Islet precursor cell (in vitro differentiated cells): ENCODE measurements around the gene PPP1R14C.

ENCODE experiments used
- DNase-seq: peaks from one replicate; pipeline ENCODE4 v3.0.0-alpha.2; 2018

The PPP1R14C gene

DNA sequence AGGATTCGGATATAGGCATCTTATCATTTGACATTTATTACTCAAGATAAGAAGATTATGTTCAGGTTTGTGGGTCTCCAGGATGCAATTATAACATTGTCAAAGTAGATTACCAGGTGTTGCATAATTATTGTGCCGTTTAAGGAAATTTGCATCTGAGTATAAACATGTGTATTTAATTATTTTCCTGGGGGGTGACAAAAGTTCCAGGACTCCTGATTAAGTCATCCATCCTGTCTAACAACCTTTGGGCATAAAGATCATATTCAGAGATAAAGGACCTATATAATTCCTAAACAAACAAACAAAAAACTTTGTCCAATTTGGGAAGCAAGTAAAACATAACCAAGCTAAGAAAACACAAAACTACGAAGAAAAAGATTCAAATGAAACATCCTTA lies 3.3 kb upstream of the PPP1R14C start:
- no peak for DNase-seq

- DNase-seq = no peak
These were observed 2.4 kb upstream of the PPP1R14C start for GRCh38 chr6:150140236-150140969.

DNA sequence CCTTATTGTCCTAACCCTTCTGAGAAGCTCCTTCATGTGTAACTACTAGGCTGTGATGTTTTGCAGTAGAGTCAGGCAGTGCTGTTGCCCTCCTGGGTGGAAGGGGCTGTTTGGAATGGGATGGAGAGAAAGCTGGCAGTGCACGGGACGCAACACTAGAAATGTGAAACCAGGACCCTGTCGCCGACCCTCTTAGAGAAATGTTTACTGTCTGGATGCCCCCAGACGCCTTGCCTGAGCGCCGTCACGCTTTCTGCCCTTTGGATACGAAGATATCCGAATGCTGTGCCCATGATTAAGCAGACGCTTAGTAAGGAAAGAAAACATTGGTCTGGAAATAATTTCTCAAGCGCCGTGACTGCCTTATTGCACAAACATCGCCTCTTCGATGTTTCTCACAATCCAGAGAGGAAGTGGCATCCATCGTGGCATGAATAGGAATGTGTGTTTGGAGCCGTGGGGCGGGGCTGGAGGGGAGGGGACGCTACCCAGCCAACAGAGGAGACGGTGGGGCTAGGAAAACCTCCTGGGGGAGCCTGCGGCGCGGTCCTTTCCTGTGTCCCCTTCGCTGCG lies 661 bp upstream of the PPP1R14C start:
- DNase-seq = no peak

DNA sequence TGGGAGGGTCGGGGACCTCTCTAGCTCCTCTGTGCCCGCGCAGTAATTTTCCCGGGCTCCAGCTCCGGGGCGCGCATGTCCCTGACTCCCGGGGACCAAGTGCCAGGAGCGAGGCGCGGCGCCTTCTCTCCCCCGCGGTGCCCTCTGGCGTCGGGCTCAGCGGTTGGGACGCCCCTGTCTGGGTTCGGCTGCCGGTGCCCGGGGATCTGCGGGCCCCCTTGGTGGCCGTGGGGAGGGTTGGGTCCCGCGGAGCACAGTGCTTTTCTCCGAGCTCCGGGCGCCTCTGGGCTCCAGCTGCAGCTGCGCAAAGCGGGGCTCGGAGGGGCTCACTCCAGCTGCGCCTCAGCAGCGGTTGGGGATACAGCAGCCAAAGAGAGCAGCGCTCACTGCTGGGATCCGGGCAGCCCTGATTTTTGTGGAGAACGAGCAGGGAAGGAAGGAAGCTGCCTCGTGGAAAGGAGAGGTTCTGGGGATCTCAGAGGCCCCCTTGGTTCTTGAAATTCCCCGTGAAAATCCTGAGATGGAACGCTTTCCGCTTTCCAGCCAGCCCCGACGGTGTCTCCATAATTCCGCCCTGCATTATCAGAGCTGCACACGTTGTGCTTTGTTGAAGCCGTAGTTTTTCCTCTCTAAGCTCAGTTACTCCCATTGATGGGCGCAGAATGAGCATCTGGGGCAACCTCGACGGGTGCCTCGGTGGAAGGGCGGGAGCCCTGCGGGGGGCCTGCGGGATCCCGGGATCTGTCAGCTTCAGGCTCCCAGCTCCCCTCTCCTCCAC lies 861 bp downstream of the PPP1R14C start:
- DNase-seq = no peak

GRCh38 chr6:150144294-150144868 lies 1.5 kb downstream of the PPP1R14C start:
- DNase-seq = no peak

GRCh38 chr6:150145427-150145826 lies 2.6 kb downstream of the PPP1R14C start:
- no peak for DNase-seq

- no peak for DNase-seq
These were observed 3.0 kb downstream of the PPP1R14C start for GRCh38 chr6:150145830-150146229.

DNA sequence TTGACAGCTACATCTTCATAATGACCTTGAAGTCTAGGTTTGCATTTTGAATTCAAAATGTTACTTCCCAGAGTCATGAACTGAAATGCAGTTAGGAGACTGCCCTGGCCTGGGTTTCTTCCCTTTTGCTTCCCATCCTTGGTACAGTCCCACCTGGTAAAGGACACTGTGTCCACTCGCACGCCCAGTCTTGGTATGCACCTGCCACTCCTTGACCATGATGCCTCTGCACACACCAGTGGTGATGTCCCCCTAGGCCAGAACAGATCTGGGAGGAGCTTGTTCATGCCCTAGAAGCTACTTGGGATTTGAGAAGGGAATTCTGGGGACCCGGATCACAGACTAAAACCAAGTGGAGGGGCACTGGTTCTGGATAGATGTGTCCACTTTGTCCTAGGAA lies 3.6 kb downstream of the PPP1R14C start:
- DNase-seq = no peak

DNA sequence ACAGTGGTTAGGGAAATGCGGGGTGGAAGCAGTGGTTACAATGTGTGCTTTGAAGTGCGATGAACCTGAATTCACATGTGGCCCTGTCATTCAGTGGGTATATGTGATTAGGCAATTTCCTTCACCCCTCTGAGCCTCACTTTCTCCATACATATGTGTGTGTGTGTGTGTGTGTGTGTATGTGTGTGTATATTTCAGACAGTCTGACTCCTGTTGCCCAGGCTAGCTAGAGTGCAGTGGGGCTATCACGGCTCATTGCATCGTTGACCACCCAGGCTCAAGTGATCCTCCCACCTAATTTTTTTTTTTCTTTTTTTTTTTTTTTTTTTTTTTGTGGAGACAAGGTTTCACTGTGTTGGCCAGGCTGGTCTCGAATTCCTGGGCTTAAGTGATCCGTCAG lies 6.3 kb downstream of the PPP1R14C start:
- no peak for DNase-seq

- no peak for DNase-seq
These were observed 7.6 kb downstream of the PPP1R14C start for GRCh38 chr6:150150458-150150820.

- peak; percentile 19 for DNase-seq
These were observed 8.2 kb downstream of the PPP1R14C start for GRCh38 chr6:150150821-150151646.

DNA sequence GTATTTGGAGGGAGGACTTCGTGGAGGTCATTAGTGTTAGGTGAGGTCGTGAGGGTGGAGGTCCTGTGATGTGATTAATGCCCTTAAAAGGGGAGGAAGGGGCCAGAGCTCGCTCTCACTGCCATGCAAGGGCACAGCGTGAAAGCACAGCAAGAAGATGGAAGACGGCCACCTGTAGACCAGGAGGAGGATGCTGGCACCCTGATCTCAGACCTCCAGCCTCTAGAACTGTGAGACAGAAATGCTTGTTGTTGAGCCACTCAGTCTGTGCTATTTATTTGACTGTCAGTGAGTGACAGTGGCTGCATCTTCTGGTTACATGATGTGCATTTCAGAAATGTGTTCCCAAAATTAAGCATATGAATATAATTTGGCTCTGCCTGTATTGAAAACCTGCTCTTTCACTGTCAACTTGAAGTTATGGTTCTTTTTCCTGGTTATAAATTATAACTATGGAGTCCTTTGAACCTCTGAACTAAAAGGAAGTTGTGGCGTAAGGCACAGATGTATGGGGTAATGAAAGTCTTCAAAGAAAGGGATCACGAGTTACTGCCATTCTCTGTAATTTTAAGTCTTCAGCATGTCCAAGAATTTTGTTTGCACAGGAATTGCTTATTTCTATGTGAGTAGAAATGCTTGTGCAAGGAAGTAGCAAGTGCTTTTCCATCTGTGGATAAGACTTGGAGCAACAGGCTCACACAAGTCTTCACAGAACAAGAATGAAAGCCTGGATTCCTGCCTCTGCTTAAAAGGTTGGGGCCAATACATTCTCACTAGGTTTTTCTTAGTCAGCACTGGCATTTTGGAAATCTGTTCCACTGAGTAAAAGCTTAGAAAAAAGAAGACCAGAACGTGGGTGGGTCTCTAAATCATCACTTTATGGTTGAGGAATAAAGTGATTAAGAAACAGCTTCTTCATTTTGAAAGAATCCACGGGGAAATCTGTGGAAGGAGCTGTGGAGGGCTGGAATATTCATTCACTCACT lies 10.3 kb downstream of the PPP1R14C start:
- DNase-seq = peak; percentile 16

- DNase-seq = no peak
These were observed 11.2 kb downstream of the PPP1R14C start for GRCh38 chr6:150153905-150154492.

DNA sequence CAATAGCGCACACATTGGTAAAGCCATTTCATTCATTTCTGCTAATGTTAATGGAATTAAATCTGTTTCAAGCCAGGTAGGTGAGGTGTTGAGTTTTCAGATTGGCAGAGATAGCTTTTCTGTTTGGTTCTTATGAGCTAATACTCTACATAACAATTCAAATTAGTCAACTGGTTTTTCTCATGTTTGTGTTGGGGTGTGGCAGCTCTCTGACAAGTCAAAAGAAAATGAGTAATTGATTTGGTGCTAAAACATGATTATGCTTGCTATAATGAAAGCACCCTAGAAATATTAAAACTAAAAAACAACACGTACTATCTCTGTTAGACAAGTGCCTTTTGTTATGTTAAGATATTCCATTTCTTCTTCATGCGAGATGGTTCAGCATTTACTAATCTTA lies 13.6 kb downstream of the PPP1R14C start:
- DNase-seq = no peak

- DNase-seq = no peak
These were observed 14.2 kb downstream of the PPP1R14C start for GRCh38 chr6:150157081-150157480.

DNA sequence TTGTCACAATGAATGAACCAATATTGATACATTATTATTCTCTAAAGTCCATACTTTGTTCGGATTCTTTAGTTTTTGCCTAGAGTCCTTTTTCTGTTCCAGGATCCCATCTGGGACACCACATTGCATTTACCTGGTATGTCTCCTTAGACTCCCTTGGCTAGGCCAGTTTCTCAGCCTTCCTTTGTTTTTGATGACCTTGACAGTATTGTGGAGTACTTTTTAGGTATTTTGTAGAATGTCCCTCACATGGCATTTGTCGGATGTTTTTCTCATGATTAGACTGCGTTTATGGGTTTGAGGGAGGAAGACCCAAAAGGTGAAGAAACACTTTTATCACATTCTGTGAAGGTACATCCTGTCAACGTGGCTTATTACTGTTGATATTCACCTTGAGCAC lies 16.9 kb downstream of the PPP1R14C start:
- no peak for DNase-seq

GRCh38 chr6:150163970-150164369 lies 21.1 kb downstream of the PPP1R14C start:
- DNase-seq = no peak

- DNase-seq = peak; percentile 0
These were observed 22.3 kb downstream of the PPP1R14C start for GRCh38 chr6:150165020-150165702.

GRCh38 chr6:150167479-150167873 lies 24.6 kb downstream of the PPP1R14C start:
- DNase-seq = peak; percentile 40

DNA sequence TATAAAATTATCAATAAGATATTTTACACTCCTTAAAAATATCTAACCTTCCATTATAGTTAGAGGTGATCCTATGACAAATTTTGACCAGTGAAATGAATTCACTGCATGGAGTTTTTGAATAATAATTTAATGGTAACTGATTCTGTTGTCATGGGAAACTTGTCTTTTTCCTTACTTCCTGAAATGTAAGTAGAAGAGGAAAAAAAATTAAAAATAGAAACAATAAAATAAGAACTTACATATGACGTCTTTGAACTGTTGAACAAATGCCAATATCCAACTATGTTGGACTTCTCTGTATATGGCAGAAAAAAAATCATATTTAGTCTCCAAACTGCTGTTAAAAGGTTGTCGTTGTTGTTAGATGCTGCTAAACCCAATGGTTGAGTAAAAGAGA lies 26.3 kb downstream of the PPP1R14C start:
- no peak for DNase-seq

DNA sequence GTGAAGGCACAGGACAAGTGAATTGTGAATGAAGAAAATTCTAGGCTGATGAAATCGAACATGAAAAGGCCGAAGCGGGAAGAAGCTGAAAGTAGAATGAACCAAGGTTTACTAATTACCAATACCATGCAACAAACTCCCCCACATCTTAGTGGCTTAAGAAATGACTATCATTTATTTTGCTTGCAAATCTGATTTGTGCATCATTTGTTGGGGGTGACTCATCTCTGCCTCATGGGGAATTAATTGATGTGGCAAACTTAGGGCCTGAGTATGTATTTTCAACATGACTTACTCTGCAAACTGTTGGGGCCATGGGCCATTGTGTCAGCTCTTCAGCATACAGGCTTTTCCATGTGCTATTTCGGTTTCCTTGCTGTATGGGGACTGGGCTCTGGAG lies 26.8 kb downstream of the PPP1R14C start:
- DNase-seq = peak; percentile 2
